Duodenal mucosa (tissue), 2 donors: ENCODE measurements around the gene CDS2.

Experiments used
- H3K27ac ChIP-seq: one replicate; pipeline ENCODE4 v1.7.0; 2013; ENCODE audit warnings: low read depth, low read length
- H3K27me3 ChIP-seq, 2 donors: one replicate each; pipeline ENCODE4 v1.7.0; 2013; ENCODE audit warnings: low read length in 2 of 2, control low read depth in 1 of 2; ENCODE audit not compliant: insufficient read depth in 2 of 2, control insufficient read depth in 1 of 2
- H3K36me3 ChIP-seq, 2 donors: one replicate each; pipeline ENCODE4 v1.7.0; 2013; ENCODE audit warnings: low read length in 2 of 2, control low read depth in 1 of 2; ENCODE audit not compliant: insufficient read depth in 2 of 2, control insufficient read depth in 1 of 2
- H3K4me1 ChIP-seq, 2 donors: one replicate each; pipeline ENCODE4 v1.7.0; 2013; ENCODE audit warnings: low read length in 2 of 2, control low read depth in 1 of 2; ENCODE audit not compliant: insufficient read depth in 2 of 2, control insufficient read depth in 1 of 2
- H3K4me3 ChIP-seq, 2 donors: one replicate each; pipeline ENCODE4 v1.7.0; 2013; ENCODE audit warnings: low read length in 2 of 2, low read depth in 1 of 2
- H3K9ac ChIP-seq, 2 donors: one replicate each; pipeline ENCODE4 v1.7.0; 2013; ENCODE audit warnings: low read length in 2 of 2, low read depth in 1 of 2
- H3K9me3 ChIP-seq, 2 donors: one replicate each; pipeline ENCODE4 v1.7.0; 2013; ENCODE audit warnings: low read length in 2 of 2, control low read depth in 1 of 2; ENCODE audit not compliant: control insufficient read depth in 1 of 2

Gene CDS2

DNA sequence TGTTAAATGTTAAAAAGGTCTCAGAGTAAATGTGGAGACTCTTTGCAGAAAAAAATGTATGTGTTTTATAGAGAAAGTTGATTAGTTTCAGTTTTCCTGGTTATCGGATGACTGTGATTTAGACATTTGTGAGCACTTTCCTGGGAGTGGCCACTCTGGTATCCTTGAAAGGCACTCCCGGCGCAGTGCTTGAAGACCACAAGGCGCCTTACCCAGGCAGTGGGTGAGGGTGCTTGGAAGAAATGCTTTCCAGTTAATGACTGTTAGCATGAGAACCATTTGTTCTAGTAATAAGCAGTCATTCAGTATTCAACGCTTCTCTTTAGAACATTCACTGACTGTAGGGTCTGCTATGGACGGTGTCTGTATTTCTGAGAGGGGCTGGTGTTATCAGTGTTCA, 7.2 kb downstream of the CDS2 start:
- no peaks in the 10 kb centered on the region for H3K36me3 ChIP-seq
- no peaks in the 10 kb centered on the region for H3K27me3 ChIP-seq
- H3K9ac ChIP-seq: no peak overlapping the region
- H3K27ac ChIP-seq: no peak overlapping the region
- H3K4me3 ChIP-seq: no peak overlapping the region
- H3K9me3 ChIP-seq: no peaks in the 10 kb centered on the region
- H3K4me1 ChIP-seq: peaks cover under 1 to 1% of the 10 kb centered on the region in 2 donors

DNA sequence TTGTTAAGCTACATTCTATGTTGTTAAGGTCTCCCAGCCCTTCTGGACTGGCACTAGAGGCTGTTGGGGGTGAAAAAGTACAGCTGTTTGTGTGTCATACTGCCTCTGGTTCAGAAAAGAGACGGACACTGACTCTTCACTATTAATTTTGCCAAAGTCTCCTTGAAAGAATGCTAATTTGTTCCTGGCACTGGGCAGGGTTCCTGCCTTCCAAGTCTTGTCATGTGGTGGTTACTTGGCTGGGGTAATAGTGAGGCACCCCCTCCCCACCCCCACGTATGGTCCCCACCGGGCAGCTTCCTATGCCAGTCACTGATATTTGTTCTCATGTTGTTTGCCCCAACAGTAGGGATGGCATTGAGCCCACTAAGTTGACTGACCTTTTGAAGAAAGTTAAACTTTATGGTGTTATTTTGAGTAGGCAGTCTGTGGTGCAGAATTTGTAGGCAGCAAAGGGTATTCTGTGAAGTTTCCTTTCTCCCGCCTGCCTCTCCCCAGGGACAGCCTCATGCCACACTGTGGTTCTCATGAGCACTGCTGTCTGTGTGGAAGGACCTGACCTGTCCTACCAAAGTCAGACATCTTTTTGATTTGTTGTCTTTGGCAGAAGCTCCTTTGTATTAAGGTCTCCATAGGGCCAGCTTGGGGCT, 8.7 kb downstream of the CDS2 start:
- no peak overlapping the region for H3K27ac ChIP-seq
- H3K9me3 ChIP-seq: no peaks in the 10 kb centered on the region
- H3K4me3 ChIP-seq: no peak overlapping the region
- H3K4me1 ChIP-seq: peaks cover 0 to 5% of the 10 kb centered on the region in 2 donors
- no peak overlapping the region for H3K9ac ChIP-seq
- no peaks in the 10 kb centered on the region for H3K36me3 ChIP-seq
- H3K27me3 ChIP-seq: no peaks in the 10 kb centered on the region

DNA sequence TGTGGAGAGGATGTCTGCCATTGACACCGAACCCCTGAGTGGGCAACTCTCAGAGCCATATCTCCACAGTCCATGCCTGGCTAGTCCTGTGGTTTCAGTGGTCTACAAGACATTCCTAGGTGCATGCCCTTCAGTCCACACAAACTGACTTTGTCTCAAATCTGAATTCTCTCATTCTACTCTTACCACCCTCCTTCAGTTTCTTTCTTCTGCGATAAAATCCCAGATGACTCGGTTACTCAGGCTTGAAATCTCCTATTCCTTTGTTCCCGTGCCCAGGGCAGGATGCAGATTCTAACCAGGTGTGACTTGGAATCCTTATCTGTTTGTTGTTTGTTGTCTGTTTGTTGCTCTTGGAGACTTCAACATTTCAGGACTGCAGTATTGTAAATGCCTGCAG, 9.3 kb downstream of the CDS2 start:
- Histone ChIP-seq H3K27me3 (no peaks in the 10 kb centered on the region), H3K27ac (no peak overlapping the region), H3K9me3 (no peaks in the 10 kb centered on the region), H3K4me1 (peaks cover 0 to 5% of the 10 kb centered on the region in 2 donors), H3K4me3 (no peak overlapping the region), H3K9ac (no peak overlapping the region), H3K36me3 (no peaks in the 10 kb centered on the region)

DNA sequence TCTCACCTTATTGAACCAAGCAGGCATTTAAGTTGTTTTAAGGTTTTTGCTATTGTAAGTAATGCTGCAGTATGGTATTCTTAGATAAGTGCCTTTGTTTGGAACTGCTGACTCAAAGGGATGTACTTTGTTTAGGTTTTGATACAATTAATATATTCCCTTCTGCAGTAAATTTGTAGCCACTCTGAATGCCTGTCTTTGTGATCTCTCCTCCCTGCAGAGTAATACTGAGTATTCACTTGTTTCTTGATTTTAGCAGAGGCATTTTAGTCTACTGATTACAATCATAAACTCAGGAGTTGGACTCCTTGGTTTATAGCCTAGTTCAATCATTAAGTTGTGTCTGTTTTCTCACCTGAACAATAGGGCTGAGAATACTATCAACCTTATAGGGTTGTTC, 13.4 kb downstream of the CDS2 start:
- no peak overlapping the region for H3K9ac ChIP-seq
- H3K4me1 ChIP-seq: peaks cover 0 to 5% of the 10 kb centered on the region in 2 donors
- H3K4me3 ChIP-seq: no peak overlapping the region

DNA sequence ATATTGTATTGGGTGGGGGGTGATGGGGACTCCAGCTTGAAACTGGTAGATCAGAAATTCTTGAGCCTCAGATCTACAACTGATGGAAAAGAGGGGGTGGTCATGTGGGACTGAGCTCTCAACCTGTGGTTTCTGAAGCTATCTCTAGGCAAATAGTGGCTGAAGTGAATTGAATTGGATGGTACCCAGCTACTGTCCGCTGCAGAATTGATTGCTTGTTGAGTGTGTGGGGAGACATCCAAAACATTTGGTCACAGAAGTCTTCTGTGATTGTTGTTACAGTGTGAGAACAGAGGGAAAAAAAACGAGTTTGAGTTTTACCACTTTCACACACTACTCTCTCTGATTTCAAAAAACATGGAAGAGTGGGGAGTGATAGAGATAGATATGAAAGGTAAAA, 14.8 kb downstream of the CDS2 start:
- Histone ChIP-seq H3K4me1 (peaks cover 7 to 9% of the 10 kb centered on the region in 2 donors), H3K27ac (no peak overlapping the region), H3K9me3 (no peaks in the 10 kb centered on the region), H3K36me3 (no peaks in the 10 kb centered on the region), H3K9ac (no peak overlapping the region), H3K4me3 (no peak overlapping the region), H3K27me3 (no peaks in the 10 kb centered on the region)

More for the DNA sequence above, 13.4 kb downstream of the CDS2 start:
- H3K36me3 ChIP-seq: no peaks in the 10 kb centered on the region
- H3K9me3 ChIP-seq: no peaks in the 10 kb centered on the region
- no peaks in the 10 kb centered on the region for H3K27me3 ChIP-seq
- H3K27ac ChIP-seq: no peak overlapping the region

DNA sequence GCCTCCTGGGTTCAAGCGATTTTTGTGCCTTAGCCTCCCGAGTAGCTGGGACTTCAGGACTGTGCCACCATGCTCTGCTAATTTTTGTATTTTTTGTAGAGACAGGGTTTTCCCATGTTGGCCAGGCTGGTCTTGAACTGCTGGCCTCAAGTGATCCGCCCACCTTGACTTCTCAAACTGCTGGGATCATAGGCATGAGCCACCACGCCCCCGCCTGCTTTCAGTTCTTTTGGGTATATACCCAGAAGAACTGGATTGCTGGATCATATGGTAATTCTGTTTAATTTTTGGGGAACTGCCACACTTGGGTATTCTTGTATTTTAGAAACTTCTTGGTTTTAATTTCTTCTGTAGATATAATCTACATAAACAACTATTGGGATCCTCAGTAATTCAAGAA, 17.0 kb downstream of the CDS2 start:
- Histone ChIP-seq H3K9ac (no peak overlapping the region), H3K9me3 (no peaks in the 10 kb centered on the region), H3K27ac (no peak overlapping the region), H3K4me1 (peaks cover 7 to 9% of the 10 kb centered on the region in 2 donors), H3K4me3 (no peak overlapping the region), H3K36me3 (no peaks in the 10 kb centered on the region), H3K27me3 (no peaks in the 10 kb centered on the region)

DNA sequence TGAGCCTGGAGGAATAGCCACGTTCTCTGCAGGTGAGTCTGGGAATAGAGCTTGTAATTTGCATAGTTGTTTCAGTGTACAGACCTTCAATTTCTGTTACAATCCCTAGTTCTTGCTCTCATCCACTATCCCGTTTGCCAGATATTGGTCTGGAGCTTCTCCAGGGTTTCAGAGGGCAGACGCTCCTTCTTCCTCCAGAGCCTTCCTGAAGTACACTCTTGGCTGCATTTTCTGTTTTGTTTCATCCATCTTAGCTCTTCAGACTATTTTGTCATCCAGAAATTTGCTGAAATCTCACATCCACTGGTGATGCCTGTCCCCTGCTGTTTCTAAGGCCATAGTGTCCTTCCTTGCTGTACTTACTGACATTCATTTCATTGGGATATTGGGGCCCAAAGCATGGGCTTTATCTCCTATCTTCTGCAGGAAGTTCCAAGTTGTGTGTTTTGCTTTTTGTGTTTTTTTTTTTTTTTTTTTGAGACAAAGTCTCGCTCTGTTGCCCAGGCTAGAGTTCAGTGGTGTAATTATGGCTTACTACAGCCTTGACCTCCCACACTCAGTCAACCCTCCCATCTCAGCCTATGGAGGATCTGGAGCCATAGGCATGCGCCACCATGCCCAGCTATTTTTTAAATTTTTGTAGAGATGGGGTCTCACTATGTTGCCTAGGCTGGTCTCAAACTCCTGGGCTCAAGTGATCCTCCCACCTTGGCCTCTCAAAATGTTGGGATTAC, 18.7 kb downstream of the CDS2 start:
- H3K9ac ChIP-seq: no peak overlapping the region
- H3K36me3 ChIP-seq: no peaks in the 10 kb centered on the region
- H3K9me3 ChIP-seq: no peaks in the 10 kb centered on the region
- H3K27me3 ChIP-seq: no peaks in the 10 kb centered on the region
- H3K27ac ChIP-seq: no peak overlapping the region
- H3K4me1 ChIP-seq: peaks cover 11 to 13% of the 10 kb centered on the region in 2 donors
- no peak overlapping the region for H3K4me3 ChIP-seq

DNA sequence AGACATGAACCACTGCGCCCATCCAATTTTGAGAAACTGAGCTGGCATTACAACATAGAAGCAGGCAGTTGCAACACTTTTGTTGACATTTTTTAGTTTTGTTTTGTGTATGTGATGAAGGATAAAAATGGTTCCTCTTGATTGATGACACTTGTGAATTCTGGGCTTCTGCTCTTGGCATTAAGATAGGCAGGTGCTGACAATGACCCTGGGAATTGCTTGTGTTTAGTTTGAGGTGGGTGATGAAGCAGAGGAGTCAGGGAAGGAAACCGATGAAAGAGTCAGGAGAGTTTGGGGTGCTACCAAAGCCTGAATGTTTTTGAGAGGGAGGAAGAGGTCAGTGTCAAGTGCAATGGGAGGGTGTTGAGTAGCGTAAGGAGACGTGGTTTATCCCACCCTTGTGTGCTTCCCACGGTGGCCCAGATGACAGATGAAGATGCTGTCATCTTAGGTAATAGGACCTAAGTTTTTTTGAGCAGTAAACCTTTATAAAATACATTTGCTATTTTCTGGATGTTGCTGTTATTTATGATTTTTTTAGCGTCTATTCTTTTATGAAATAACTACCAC, 19.4 kb downstream of the CDS2 start:
- no peaks in the 10 kb centered on the region for H3K27me3 ChIP-seq
- no peaks in the 10 kb centered on the region for H3K36me3 ChIP-seq
- no peak overlapping the region for H3K4me3 ChIP-seq
- no peak overlapping the region for H3K9ac ChIP-seq
- H3K27ac ChIP-seq: no peak overlapping the region
- H3K9me3 ChIP-seq: no peaks in the 10 kb centered on the region
- peaks cover 16 to 17% of the 10 kb centered on the region in 2 donors for H3K4me1 ChIP-seq

DNA sequence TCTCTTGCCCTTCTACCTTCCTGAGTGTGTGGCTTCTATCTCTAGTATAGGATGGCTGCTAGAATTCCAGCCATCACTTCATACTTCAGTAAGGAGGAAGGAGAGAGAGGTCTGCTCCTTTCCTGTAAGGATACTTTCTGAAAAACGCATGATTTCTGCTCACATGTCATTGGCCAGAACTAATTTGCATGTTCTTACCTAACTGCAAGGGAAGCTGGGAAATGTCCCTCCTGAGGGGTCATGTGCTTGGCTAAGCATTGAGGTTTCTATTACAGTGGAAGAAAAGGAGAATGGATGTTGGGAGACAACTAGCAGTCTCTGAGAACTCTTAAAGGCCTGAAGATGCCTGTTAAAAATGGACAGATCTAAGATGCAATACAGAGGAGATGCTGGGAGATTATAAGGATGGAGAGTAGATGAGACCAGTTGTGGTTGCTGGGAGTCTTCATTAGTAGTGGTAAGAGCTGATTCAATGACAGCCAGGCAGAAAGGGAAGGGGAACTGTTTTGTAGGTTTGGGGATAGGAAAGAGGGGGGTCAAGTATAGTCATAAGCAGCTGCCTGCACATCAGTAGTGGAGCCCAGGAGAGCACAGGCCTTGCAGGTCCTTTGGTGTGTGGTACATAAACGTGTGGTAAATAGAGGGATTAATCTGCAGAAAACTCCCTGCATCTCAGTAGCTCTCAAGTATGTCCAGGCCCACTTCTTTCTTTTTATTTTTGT, 20.2 kb downstream of the CDS2 start:
- no peaks in the 10 kb centered on the region for H3K9me3 ChIP-seq
- no peak overlapping the region for H3K9ac ChIP-seq
- peaks cover 16 to 17% of the 10 kb centered on the region in 2 donors for H3K4me1 ChIP-seq
- no peaks in the 10 kb centered on the region for H3K27me3 ChIP-seq
- no peak overlapping the region for H3K4me3 ChIP-seq
- H3K36me3 ChIP-seq: no peaks in the 10 kb centered on the region
- H3K27ac ChIP-seq: no peak overlapping the region

DNA sequence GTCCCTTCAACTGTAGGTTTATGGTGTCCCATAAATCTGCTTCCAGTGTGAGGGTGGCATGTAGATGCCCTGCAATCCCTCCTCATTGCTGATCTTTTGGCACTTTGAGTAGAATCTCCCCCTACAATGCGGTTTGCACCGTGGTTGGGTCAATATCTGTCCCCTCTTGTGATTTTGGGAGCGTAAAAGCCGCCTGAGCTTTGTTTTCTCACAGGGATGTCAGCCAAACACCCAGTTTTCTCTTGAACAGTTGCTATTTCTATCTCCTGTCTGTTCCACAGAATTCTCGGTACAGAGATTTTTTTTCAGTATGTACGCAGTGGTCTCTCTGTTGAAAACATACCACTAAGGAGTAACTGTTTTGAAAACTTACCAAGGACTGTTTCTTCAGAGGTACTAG, 21.8 kb downstream of the CDS2 start:
- no peak overlapping the region for H3K27ac ChIP-seq
- H3K4me3 ChIP-seq: no peak overlapping the region
- no peak overlapping the region for H3K9ac ChIP-seq
- peaks cover 26 to 27% of the 10 kb centered on the region in 2 donors for H3K4me1 ChIP-seq
- H3K36me3 ChIP-seq: no peaks in the 10 kb centered on the region
- no peaks in the 10 kb centered on the region for H3K9me3 ChIP-seq
- H3K27me3 ChIP-seq: no peaks in the 10 kb centered on the region
